B cell (primary cell): ENCODE measurements around the gene GPR4. TPM values are rescaled to one million over a fixed set of nuclear protein-coding genes. Genes with fewer than 3 reads are reported as not detected.

Source experiments
- ATAC-seq: fragments of 200-7000 bp; cut with Tn5 transposase; one replicate; pipeline ENCODE4 v1.10.0; 2021; ENCODE audit warnings: low read depth, mild to moderate bottlenecking, moderate number of reproducible peaks, moderate library complexity
- CTCF ChIA-PET: fragments of 350-600 bp; sonication (Branson Sonifier 250); formaldehyde crosslinking; loops from one replicate; lab custom pipeline; 2021; ENCODE audit warnings: antibody characterized with exemption, inconsistent platforms; lab: Charles Lee
- POLR2A ChIA-PET: fragments of 350-600 bp; sonication (Branson Sonifier 250); formaldehyde crosslinking; loops from one replicate; lab custom pipeline; 2021; ENCODE audit warnings: antibody characterized with exemption; lab: Charles Lee
- DNase-seq: peaks from one replicate; pipeline ENCODE4 v3.0.0; 2013
- H2AFZ ChIP-seq: 2 replicates; pipeline ENCODE4 v1.6.1; 2012; ENCODE audit warnings: mild to moderate bottlenecking, low read depth, low read length; ENCODE audit not compliant: insufficient read depth, poor library complexity, severe bottlenecking
- H3K27ac ChIP-seq, 2 donors: 1 replicate in 1 of 2; 2 replicates in 1 of 2; pipeline ENCODE4 v1.5.1; 2012 to 2013; ENCODE audit warnings: low read length in 2 of 2, mild to moderate bottlenecking in 2 of 2, moderate library complexity in 1 of 2
- H3K27me3 ChIP-seq, 4 experiments: fragments of 200-600 bp in 1 of 4; sonication (generic) in 1 of 4; replicated peaks in 1 of 4; 1 replicate in 2 of 4; 2 replicates in 2 of 4; pipeline versions ENCODE4 v1.6.1 to v1.7.0; 2013 to 2016; ENCODE audit warnings: low read length in 3 of 4, mild to moderate bottlenecking in 2 of 4, mixed read lengths in 1 of 4, moderate library complexity in 1 of 4; ENCODE audit not compliant: insufficient read depth in 4 of 4, control insufficient read depth in 3 of 4; ENCODE audit errors: control extremely low read depth in 1 of 4
- H3K36me3 ChIP-seq, 2 experiments: replicated peaks in 1 of 2; 1 replicate in 1 of 2; 2 replicates in 1 of 2; pipeline versions ENCODE4 v1.6.1 to v1.7.1; 2013; ENCODE audit warnings: low read length in 1 of 2; ENCODE audit not compliant: insufficient read depth in 2 of 2, control insufficient read depth in 1 of 2; ENCODE audit errors: control extremely low read depth in 1 of 2, extremely low read depth in 1 of 2
- H3K4me1 ChIP-seq, 2 donors: fragments of 200-600 bp in 1 of 2; sonication (generic) in 1 of 2; 1 replicate in 1 of 2; 2 replicates in 1 of 2; pipeline versions ENCODE4 v1.5.1 to v1.6.1; 2013 to 2017; ENCODE audit warnings: low read length in 2 of 2; ENCODE audit not compliant: control insufficient read depth in 2 of 2, insufficient read depth in 2 of 2
- H3K4me2 ChIP-seq: replicated peaks from 2 replicates; pipeline ENCODE3; 2012; ENCODE audit warnings: mild to moderate bottlenecking, low read depth, low read length; ENCODE audit not compliant: poor library complexity, severe bottlenecking
- H3K4me3 ChIP-seq, 5 experiments: fragments of 200-600 bp in 1 of 5; sonication (generic) in 1 of 5; 1 replicate in 3 of 5; 2 replicates in 2 of 5; pipeline versions ENCODE4 v1.5.1 to v1.7.0; 2011 to 2016; ENCODE audit warnings: low read length in 4 of 5, mild to moderate bottlenecking in 4 of 5, low read depth in 2 of 5, control low read depth in 1 of 5, moderate library complexity in 1 of 5; ENCODE audit not compliant: insufficient read depth in 1 of 5; ENCODE audit errors: control extremely low read depth in 1 of 5, extremely low read depth in 1 of 5
- H3K79me2 ChIP-seq: fragments of 200-600 bp; sonication (generic); one replicate; pipeline ENCODE4 v1.6.0; 2016; ENCODE audit warnings: low read length; ENCODE audit not compliant: control insufficient read depth, insufficient read depth
- H3K9ac ChIP-seq: fragments of 200-600 bp; sonication (generic); 2 replicates; pipeline ENCODE4 v1.6.1; 2017; ENCODE audit warnings: mild to moderate bottlenecking, low read length, moderate library complexity
- H3K9me3 ChIP-seq, 3 donors: one replicate each; pipeline versions ENCODE4 v1.6.1 to v1.7.1; 2013; ENCODE audit warnings: low read length in 2 of 3; ENCODE audit not compliant: control insufficient read depth in 2 of 3, insufficient read depth in 1 of 3; ENCODE audit errors: control extremely low read depth in 1 of 3
- H4K20me1 ChIP-seq: 2 replicates; pipeline ENCODE4 v1.6.0; 2012; ENCODE audit warnings: mild to moderate bottlenecking, low read length; ENCODE audit not compliant: insufficient read depth, control insufficient read depth, poor library complexity, severe bottlenecking
- H3K27ac Mint-ChIP-seq: one replicate; pipeline ENCODE4 v1.8.0; 2021; ENCODE audit warnings: mixed read lengths
- H3K27me3 Mint-ChIP-seq: one replicate; pipeline ENCODE4 v1.8.0; 2021; ENCODE audit warnings: mixed read lengths
- H3K4me1 Mint-ChIP-seq: one replicate; pipeline ENCODE4 v1.8.0; 2021; ENCODE audit warnings: mixed read lengths
- H3K4me3 Mint-ChIP-seq: one replicate; pipeline ENCODE4 v1.8.0; 2021; ENCODE audit warnings: mixed read lengths
- H3K9me3 Mint-ChIP-seq: one replicate; pipeline ENCODE4 v1.8.0; 2022; ENCODE audit warnings: mixed read lengths; ENCODE audit not compliant: insufficient read depth
- CTCF ChIP-seq: fragments of 200-600 bp; IDR thresholded peaks from one replicate; pipeline ENCODE4 v1.8.0; 2022; ENCODE audit warnings: antibody characterized with exemption, mild to moderate bottlenecking
- EZH2 ChIP-seq: IDR thresholded peaks from 2 replicates; pipeline ENCODE4 v1.6.1; 2012; ENCODE audit warnings: borderline replicate concordance, low read depth, mild to moderate bottlenecking, moderate library complexity, low read length; ENCODE audit not compliant: insufficient read depth, poor library complexity, severe bottlenecking
- WGBS: methylation state at CpG from one replicate; pipeline ENCODE4 v1.1.5; 2013; ENCODE audit warnings: missing lambda C conversion rate; ENCODE audit not compliant: insufficient coverage; 5-methylcytosine and 5-hydroxymethylcytosine counted together
- intact Hi-C: fragments of 100-400 bp; cut with micrococcal nuclease; formaldehyde crosslinking; loops from one replicate; pipeline ENCODE4 v1.10.0; 2022
- polyA plus RNA-seq: library from polyadenylated mRNA; depleted of rRNA; stranded (reverse); fragments of >200 nt; gene quantifications from 2 replicates; pipeline ENCODE4 v1.2.3, GENCODE V29; 2012
- total RNA-seq, 2 donors: library from RNA; stranded (reverse); fragments of 120-200 nt in 1 of 2; gene quantifications; 1 replicate in 1 of 2; 2 replicates in 1 of 2; pipeline versions ENCODE4 v1.2.3 to v1.2.4, GENCODE V29; 2013 to 2022

GPR4 gene
- total and polyA plus RNA-seq, 2 donors (not counting 1 experiment from before 2014, with no cell fraction given): not detected

GRCh38 chr19:45641274-45642105 lies 39.5 kb upstream of the GPR4 start:
- DNase-seq (peak; percentile 82), ATAC-seq (peak; percentile 48)
- ChIA-PET POLR2A (interaction anchor here (0.6 to 1.9 kb wide), 10 partner anchors 29 to 202 kb away, joined by 3 to 9 read pairs (median 4); partner anchors contain the start of genes FOSB, QPCTL, SIX5 and SNRPD2), CTCF (interaction anchor here (0.6 to 5.9 kb wide), 37 partner anchors 11 to 1651 kb away, joined by 3 to 60 read pairs (median 5); partner anchors contain the start of genes FOSB, PPM1N, PPP1R13L and QPCTL)
- H3K27me3 ChIP-seq: peaks cover 0 to 12% (median 5%) of the 10 kb centered on the region in 4 experiments
- H3K4me1 Mint-ChIP-seq: peaks cover 48% of the 10 kb centered on the region
- WGBS: under 1% methylated on average over 38 of the region's 40 CpGs
- H3K4me2 ChIP-seq: peak overlapping the region; percentile 98
- no peaks in the 10 kb centered on the region for H4K20me1 ChIP-seq
- peak overlapping the region; percentile 33 to 81 (median 55) for H3K4me3 ChIP-seq
- no peaks in the 10 kb centered on the region for H3K36me3 ChIP-seq
- peak overlapping the region; percentile 71 for H3K9ac ChIP-seq
- peak overlapping the region; percentile 86 to 93 for H3K27ac ChIP-seq
- intact Hi-C loops: loop anchor here (1.0 to 5.0 kb wide), 5 partner anchors 39 to 214 kb away; partner anchors contain the start of genes OPA3 and QPCTL
- peaks cover 15% of the 10 kb centered on the region for H3K79me2 ChIP-seq
- H3K27ac Mint-ChIP-seq: peak overlapping the region; percentile 96
- H2AFZ ChIP-seq: peak overlapping the region; percentile 93
- TF ChIP-seq CTCF (no peak), EZH2 (no peak)
- peaks cover 40 to 69% of the 10 kb centered on the region in 2 donors for H3K4me1 ChIP-seq
- H3K4me3 Mint-ChIP-seq: peak overlapping the region; percentile 84
- peaks cover 5% of the 10 kb centered on the region for H3K27me3 Mint-ChIP-seq
- peaks cover 3% of the 10 kb centered on the region for H3K9me3 Mint-ChIP-seq
- H3K9me3 ChIP-seq: peaks cover 0 to 3% (median 0%) of the 10 kb centered on the region in 3 donors
